Uterus (tissue), 4 donors: Measurements from ENCODE around the gene AVPR2. TPM values are rescaled to one million over a fixed set of nuclear protein-coding genes. Genes with fewer than 3 reads are reported as not detected.

Source experiments
- DNase-seq, 2 donors: peaks; one replicate each; pipeline ENCODE4 v3.0.0-alpha.2; 2019 to 2020
- H3K27ac ChIP-seq, 2 donors: fragments of 200-600 bp; sonication (generic); 1 replicate in 1 of 2; 2 replicates in 1 of 2; pipeline ENCODE4 v1.5.1; 2016 to 2018
- H3K27me3 ChIP-seq, 2 donors: fragments of 200-600 bp; sonication (generic); one replicate each; pipeline ENCODE4 v1.5.1; 2018 to 2019; ENCODE audit warnings: control low read depth in 1 of 2
- H3K36me3 ChIP-seq, 2 donors: fragments of 200-600 bp; sonication (generic); one replicate each; pipeline ENCODE4 v1.5.1; 2019; ENCODE audit warnings: control low read depth in 1 of 2
- H3K4me1 ChIP-seq, 2 donors: fragments of 200-600 bp; sonication (generic); one replicate each; pipeline ENCODE4 v1.5.1; 2018 to 2019; ENCODE audit warnings: control low read depth in 1 of 2
- H3K4me3 ChIP-seq, 2 donors: fragments of 200-600 bp; sonication (generic); 1 replicate in 1 of 2; 2 replicates in 1 of 2; pipeline ENCODE4 v1.5.1; 2018 to 2019; ENCODE audit warnings: mild to moderate bottlenecking in 1 of 2
- H3K9me3 ChIP-seq, 2 donors: fragments of 200-600 bp; sonication (generic); one replicate each; pipeline ENCODE4 v1.5.1; 2019; ENCODE audit warnings: control low read depth in 1 of 2
- CTCF ChIP-seq, 4 experiments: fragments of 200-600 bp in 2 of 4; fragments of 450-650 bp in 2 of 4; sonication (generic) in 2 of 4; IDR thresholded peaks; one replicate each; pipeline ENCODE4 v1.5.1; 2016 to 2019; ENCODE audit warnings: antibody characterized with exemption in 4 of 4, mild to moderate bottlenecking in 2 of 4, moderate library complexity in 1 of 4
- POLR2A ChIP-seq, 2 donors: fragments of 450-650 bp; IDR thresholded peaks; one replicate each; pipeline ENCODE4 v1.6.1; 2016; ENCODE audit warnings: antibody characterized with exemption in 2 of 2, mild to moderate bottlenecking in 1 of 2, moderate library complexity in 1 of 2
- intact Hi-C: fragments of 100-400 bp; cut with DNase I; formaldehyde crosslinking; loops from one replicate; pipeline ENCODE4 v1.15.1; 2023; ENCODE audit warnings: low total_unique reads
- total RNA-seq, 4 donors: library from RNA; depleted of rRNA in 3 of 4; stranded (reverse); fragments of >200 nt in 3 of 4; gene quantifications; one replicate each; pipeline versions ENCODE4 v1.1.0 to v1.2.4, GENCODE V29; 2014 to 2023
- donor health status: DM: yes; HTN: yes; CAD: no.

The AVPR2 gene
- total RNA-seq, 4 donors from 2014 or later, result 0.35 to 5.2 (median 4.4) TPM; not detected in 1

GRCh38 chrX:153939573-153939972, 35.1 kb downstream of the AVPR2 start:
- intact Hi-C loops, result no loop called here
- DNase-seq, result no peak
- Histone ChIP-seq H3K4me3 (no peak overlapping the region), H3K27ac (no peak overlapping the region), H3K9me3 (no peaks in the 10 kb centered on the region), H3K36me3 (no peaks in the 10 kb centered on the region), H3K27me3 (no peaks in the 10 kb centered on the region), H3K4me1 (no peaks in the 10 kb centered on the region)
- TF ChIP-seq POLR2A (IDR thresholded peaks at IDR 0.05) (no peak), CTCF (IDR thresholded peaks at IDR 0.05) (no peak)

- no peaks in the 10 kb centered on the region for H3K27me3 ChIP-seq
- H3K36me3 ChIP-seq, result no peaks in the 10 kb centered on the region
- no peak overlapping the region for H3K4me3 ChIP-seq
- TF ChIP-seq CTCF (IDR thresholded peaks at IDR 0.05) (no peak), POLR2A (IDR thresholded peaks at IDR 0.05) (no peak)
- no peaks in the 10 kb centered on the region for H3K4me1 ChIP-seq
- DNase-seq, result no peak
- H3K27ac ChIP-seq, result no peak overlapping the region
- intact Hi-C loops, result no loop called here
- H3K9me3 ChIP-seq, result no peaks in the 10 kb centered on the region
Observed at GRCh38 chrX:153941336-153942252, 37.1 kb downstream of the AVPR2 start.

- TF ChIP-seq POLR2A (IDR thresholded peaks at IDR 0.05), result no peak
- no peak for TF ChIP-seq CTCF (IDR thresholded peaks at IDR 0.05)
- intact Hi-C loops, result no loop called here
- H3K4me1 ChIP-seq, result no peaks in the 10 kb centered on the region
- H3K4me3 ChIP-seq, result no peak within 1 kb of the TSS
- no peaks in the 10 kb centered on the region for H3K9me3 ChIP-seq
- DNase-seq, result no peak
- no peak within 1 kb of the TSS for H3K27ac ChIP-seq
- no peaks in the 10 kb centered on the region for H3K36me3 ChIP-seq
- no peaks in the 10 kb centered on the region for H3K27me3 ChIP-seq
Observed at GRCh38 chrX:153944140-153944799, 39.8 kb downstream of the AVPR2 start, which contains the start of gene RENBP. RENBP (minus strand) TSS chrX:153944643; CDS start chrX:153944610, 33 bp downstream.

- H3K27me3 ChIP-seq, result no peaks in the 10 kb centered on the region
- H3K27ac ChIP-seq, result no peak overlapping the region
- no peaks in the 10 kb centered on the region for H3K9me3 ChIP-seq
- intact Hi-C loops, result no loop called here
- no peak overlapping the region for H3K4me3 ChIP-seq
- H3K36me3 ChIP-seq, result no peaks in the 10 kb centered on the region
- no peaks in the 10 kb centered on the region for H3K4me1 ChIP-seq
- DNase-seq, result no peak
- no peak for TF ChIP-seq CTCF (IDR thresholded peaks at IDR 0.05)
- TF ChIP-seq POLR2A (IDR thresholded peaks at IDR 0.05), result no peak
Observed at GRCh38 chrX:153944800-153945150, 40.3 kb downstream of the AVPR2 start.
